Heart right ventricle (tissue), 16 donors: ENCODE measurements around the gene POLR2E. TPM values are rescaled to one million over a fixed set of nuclear protein-coding genes. Genes with fewer than 3 reads are reported as not detected.

Source experiments
- ATAC-seq, 8 donors: fragments of 200-7000 bp; cut with Tn5 transposase; one replicate each; pipeline ENCODE4 v1.9.1; 2020; ENCODE audit warnings: mild to moderate bottlenecking in 8 of 8, moderate library complexity in 8 of 8, moderate number of reproducible peaks in 1 of 8
- DNase-seq, 2 donors: peaks; one replicate each; pipeline ENCODE4 v3.0.0-alpha.2; 2020
- H3K27ac ChIP-seq, 10 donors: fragments of 200-600 bp; sonication (generic) in 2 of 10; one replicate each; pipeline versions ENCODE4 v1.5.0 to v1.8.0; 2020 to 2022; ENCODE audit warnings: mild to moderate bottlenecking in 3 of 10
- H3K27me3 ChIP-seq, 7 donors: fragments of 200-600 bp; one replicate each; pipeline ENCODE4 v1.8.0; 2021 to 2022; ENCODE audit warnings: mild to moderate bottlenecking in 2 of 7
- H3K36me3 ChIP-seq, 9 donors: fragments of 200-600 bp; sonication (generic) in 1 of 9; one replicate each; pipeline versions ENCODE4 v1.5.0 to v1.8.0; 2020 to 2022; ENCODE audit warnings: mild to moderate bottlenecking in 2 of 9
- H3K4me1 ChIP-seq, 9 donors: fragments of 200-600 bp; sonication (generic) in 1 of 9; one replicate each; pipeline versions ENCODE4 v1.5.0 to v1.8.0; 2020 to 2022; ENCODE audit warnings: mild to moderate bottlenecking in 4 of 9
- H3K4me3 ChIP-seq, 10 donors: fragments of 200-600 bp; sonication (generic) in 2 of 10; one replicate each; pipeline versions ENCODE4 v1.5.0 to v1.8.0; 2020 to 2022; ENCODE audit warnings: mild to moderate bottlenecking in 7 of 10, moderate library complexity in 2 of 10
- H3K9me3 ChIP-seq, 11 donors: fragments of 200-600 bp in 10 of 11; sonication (generic) in 2 of 11; one replicate each; pipeline versions ENCODE4 v1.5.0 to v1.8.0; 2013 to 2022; ENCODE audit warnings: mild to moderate bottlenecking in 2 of 11, control low read depth in 1 of 11, moderate library complexity in 1 of 11
- CTCF ChIP-seq, 9 donors: fragments of 200-600 bp; sonication (generic) in 2 of 9; IDR thresholded peaks; one replicate each; pipeline versions ENCODE4 v1.5.0 to v1.8.0; 2021 to 2022; ENCODE audit warnings: antibody characterized with exemption in 9 of 9, mild to moderate bottlenecking in 5 of 9, moderate library complexity in 1 of 9
- WGBS, 2 donors: extraction: QIAGEN DNeasy Blood & Tissue Kit; methylation state at CpG; one replicate each; pipeline ENCODE4 v1.1.7; 2013; ENCODE audit warnings: inconsistent platforms in 1 of 2; 5-methylcytosine and 5-hydroxymethylcytosine counted together
- intact Hi-C, 10 donors: fragments of 100-400 bp; cut with DNase I; formaldehyde crosslinking; loops; one replicate each; pipeline versions ENCODE4 v1.11.1 to v1.14.2; 2022
- polyA plus RNA-seq, 2 donors: library from polyadenylated mRNA; stranded (reverse); fragments of 200-250 nt; gene quantifications; one replicate each; pipeline ENCODE4 v1.2.3, GENCODE V29; 2013
- total RNA-seq, 10 donors: library from RNA; stranded (reverse); fragmentation: NEBNext Ultra II Directional in 3 of 10; extraction: Animal tissue kit (Norgen Biotek cat#: 25700) in 3 of 10; gene quantifications; one replicate each; pipeline versions ENCODE4 v1.2.1 to v1.2.4, GENCODE V29; 2021 to 2023
- donor health status: Arrhythmogenic right ventricular cardiomyopathy.
- donor health status: ischemic (EF 13 %, LVEDD 7.1; RV severe dilation, severe dysfunction).
- donor health status: healthy with polysubstance abuse.
- donor health status: DM: no; HTN: yes; CAD: no.
- donor health status: DM: no; HTN: no; CAD: no.
- donor health status: ischemic (EF 25% LVEDD 6.9; RV normal size, moderate dysfunction).
- donor health status: ischemic (EF 25% LVEDD 5.7; RV mildly dilated, moderate dysfunction).
- donor health status: healthy.
- donor health status: DM: yes; HTN: yes; CAD: no.
- donor health status: Ischemic cardiomyopathy.
- donor health status: ischemic (EF 35%, LVEDD 5.7; RV mildly dilated, moderate dysfunction).
- donor health status: nonischemic (EF 11% LVEDD 7.7; RV severe dilation, severe dysfunction).
- donor health status: DM: yes; HTN: yes; CAD: no.
- donor health status: PGD.
- donor health status: ischemic (EF 29% LVEDD 5.4; RV normal size, mild dysfunction).
- donor health status: nonischemic (EF 23%, LVEDD 6.1; RV moderate dilation, normal function).

The POLR2E gene
- total and polyA plus RNA-seq, 12 donors: 111 to 215 (median 134) TPM

GRCh38 chr19:1047696-1048147 lies 47.5 kb downstream of the POLR2E start:
- no peak for TF ChIP-seq CTCF (IDR thresholded peaks at IDR 0.05)
- no peaks in the 10 kb centered on the region for H3K9me3 ChIP-seq
- H3K4me1 ChIP-seq: no peaks in the 10 kb centered on the region
- H3K27me3 ChIP-seq: no peaks in the 10 kb centered on the region
- no peak overlapping the region for H3K4me3 ChIP-seq
- peaks cover 0 to 15% (median 0%) of the 10 kb centered on the region in 9 donors for H3K36me3 ChIP-seq
- no peak for DNase-seq
- intact Hi-C loops: loop anchor here in 2 of 10 donors (1.0 to 10.0 kb wide), 2 partner anchors 47 to 88 kb away; partner anchors contain the start of gene POLR2E (in 2 of the 2)
- 88 to 91% methylated on average over 20 of the region's 20 CpGs for WGBS, 2 donors
- no peak for ATAC-seq
- H3K27ac ChIP-seq: no peak overlapping the region

- H3K27me3 ChIP-seq: no peaks in the 10 kb centered on the region
- H3K4me1 ChIP-seq: peaks cover 0 to 1% (median 0%) of the 10 kb centered on the region in 9 donors
- no peaks in the 10 kb centered on the region for H3K9me3 ChIP-seq
- H3K4me3 ChIP-seq: no peak overlapping the region
- ATAC-seq: no peak
- WGBS, 2 donors: 90 to 91% methylated on average over 73 to 77 of the region's 77 CpGs
- H3K36me3 ChIP-seq: peaks cover 0 to 15% (median 0%) of the 10 kb centered on the region in 9 donors
- no peak for DNase-seq
- no peak overlapping the region for H3K27ac ChIP-seq
- intact Hi-C loops: loop anchor here in 2 of 10 donors (1.0 to 10.0 kb wide), 2 partner anchors 48 to 88 kb away; partner anchors contain the start of gene POLR2E (in 2 of the 2)
- no peak for TF ChIP-seq CTCF (IDR thresholded peaks at IDR 0.05)
Observed at GRCh38 chr19:1046836-1047695, 48.1 kb downstream of the POLR2E start.

- Histone ChIP-seq H3K27me3 (no peaks in the 10 kb centered on the region), H3K36me3 (peaks cover 0 to 15% (median 0%) of the 10 kb centered on the region in 9 donors), H3K4me3 (no peak overlapping the region), H3K4me1 (peaks cover 0 to 10% (median 7%) of the 10 kb centered on the region in 9 donors), H3K9me3 (no peaks in the 10 kb centered on the region), H3K27ac (no peak overlapping the region)
- 93 to 95% methylated on average over 33 of the region's 33 CpGs for WGBS, 2 donors
- DNase-seq (no peak), ATAC-seq (no peak)
- TF ChIP-seq CTCF (IDR thresholded peaks at IDR 0.05): no peak
- intact Hi-C loops: loop anchor here in 2 of 10 donors (10.0 kb wide), 1 partner anchor 49 kb away; the partner anchor contains the start of gene POLR2E (in 2 of the 2)
Observed at GRCh38 chr19:1046117-1046626, 49.0 kb downstream of the POLR2E start.

GRCh38 chr19:1045247-1045603 lies 50.0 kb downstream of the POLR2E start:
- ATAC-seq (no peak), DNase-seq (no peak)
- Histone ChIP-seq H3K4me3 (no peak overlapping the region), H3K27me3 (no peaks in the 10 kb centered on the region), H3K4me1 (peaks cover 5 to 20% (median 16%) of the 10 kb centered on the region in 9 donors), H3K36me3 (peaks cover 0 to 15% (median 0%) of the 10 kb centered on the region in 9 donors), H3K27ac (no peak overlapping the region), H3K9me3 (no peaks in the 10 kb centered on the region)
- no peak for TF ChIP-seq CTCF (IDR thresholded peaks at IDR 0.05)
- 68 to 84% methylated on average over 10 of the region's 10 CpGs for WGBS, 2 donors
- intact Hi-C loops: loop anchor here in 2 of 10 donors (10.0 kb wide), 1 partner anchor 50 kb away; the partner anchor contains the start of gene POLR2E (in 2 of the 2)
